Stimulated activated memory B cell treated with anti-CD40 and anti-IgM and Interleukin-4, amounts not matched to agents 10 μg/mL and 1 μg/mL and 100 μg/mL, for 72 hours (primary cell): ENCODE data around the gene POP5.

ENCODE experiments used
- ATAC-seq: fragments of 150-1000 bp; cut with Tn5 transposase; 2 replicates; pipeline ENCODE4 v1.10.0; 2021
- H3K27ac Mint-ChIP-seq: one replicate; pipeline ENCODE4 v1.8.0; 2022; ENCODE audit warnings: mild to moderate bottlenecking, mixed read lengths
- H3K27me3 Mint-ChIP-seq: one replicate; pipeline ENCODE4 v1.8.0; 2022; ENCODE audit warnings: mixed read lengths
- H3K36me3 Mint-ChIP-seq: one replicate; pipeline ENCODE4 v1.8.0; 2022; ENCODE audit warnings: mixed read lengths
- H3K4me1 Mint-ChIP-seq: one replicate; pipeline ENCODE4 v1.8.0; 2022; ENCODE audit warnings: mixed read lengths
- H3K4me3 Mint-ChIP-seq: one replicate; pipeline ENCODE4 v1.8.0; 2022; ENCODE audit warnings: mild to moderate bottlenecking, moderate library complexity, mixed read lengths
- H3K9me3 Mint-ChIP-seq: one replicate; pipeline ENCODE4 v1.8.0; 2022; ENCODE audit warnings: mixed read lengths

Gene POP5

GRCh38 chr12:120574106-120574505, 7.1 kb downstream of the POP5 start:
- no peak overlapping the region for H3K27ac Mint-ChIP-seq
- H3K9me3 Mint-ChIP-seq: no peaks in the 10 kb centered on the region
- no peak overlapping the region for H3K4me3 Mint-ChIP-seq
- H3K27me3 Mint-ChIP-seq: no peaks in the 10 kb centered on the region
- H3K36me3 Mint-ChIP-seq: peaks cover 52% of the 10 kb centered on the region
- no peak for ATAC-seq
- peaks cover under 1% of the 10 kb centered on the region for H3K4me1 Mint-ChIP-seq

- Mint-ChIP-seq H3K27me3 (no peaks in the 10 kb centered on the region), H3K9me3 (no peaks in the 10 kb centered on the region), H3K27ac (no peak overlapping the region), H3K4me3 (no peak overlapping the region), H3K4me1 (no peaks in the 10 kb centered on the region), H3K36me3 (peaks cover 57% of the 10 kb centered on the region)
- no peak for ATAC-seq
These were observed 7.6 kb downstream of the POP5 start for GRCh38 chr12:120573560-120573959.

DNA sequence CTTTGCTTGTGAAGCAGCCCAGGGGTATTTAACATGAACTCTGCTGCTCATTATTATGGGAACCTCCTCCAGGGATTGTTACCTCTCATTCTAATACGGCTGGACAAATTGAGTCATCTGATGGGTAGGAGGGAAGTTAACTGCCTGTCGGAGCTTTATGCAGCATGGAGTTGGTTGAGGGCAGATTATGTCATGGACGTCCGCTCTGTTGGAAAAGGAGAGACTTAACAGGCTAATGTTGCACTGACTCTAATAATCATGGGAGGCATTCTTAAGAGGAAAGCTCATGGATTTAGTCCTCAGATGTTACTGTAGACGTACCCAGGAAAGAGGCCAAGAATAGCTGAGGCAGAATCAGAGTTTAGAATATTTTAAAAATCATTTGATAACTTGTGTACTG, 9.9 kb downstream of the POP5 start:
- peaks cover 64% of the 10 kb centered on the region for H3K36me3 Mint-ChIP-seq
- no peak overlapping the region for H3K27ac Mint-ChIP-seq
- H3K27me3 Mint-ChIP-seq: no peaks in the 10 kb centered on the region
- H3K9me3 Mint-ChIP-seq: no peaks in the 10 kb centered on the region
- no peak for ATAC-seq
- no peaks in the 10 kb centered on the region for H3K4me1 Mint-ChIP-seq
- no peak overlapping the region for H3K4me3 Mint-ChIP-seq

GRCh38 chr12:120563495-120563894, 17.7 kb downstream of the POP5 start:
- H3K27me3 Mint-ChIP-seq: no peaks in the 10 kb centered on the region
- no peak overlapping the region for H3K4me3 Mint-ChIP-seq
- H3K27ac Mint-ChIP-seq: no peak overlapping the region
- no peaks in the 10 kb centered on the region for H3K9me3 Mint-ChIP-seq
- H3K36me3 Mint-ChIP-seq: peaks cover 65% of the 10 kb centered on the region
- no peaks in the 10 kb centered on the region for H3K4me1 Mint-ChIP-seq
- ATAC-seq: no peak

DNA sequence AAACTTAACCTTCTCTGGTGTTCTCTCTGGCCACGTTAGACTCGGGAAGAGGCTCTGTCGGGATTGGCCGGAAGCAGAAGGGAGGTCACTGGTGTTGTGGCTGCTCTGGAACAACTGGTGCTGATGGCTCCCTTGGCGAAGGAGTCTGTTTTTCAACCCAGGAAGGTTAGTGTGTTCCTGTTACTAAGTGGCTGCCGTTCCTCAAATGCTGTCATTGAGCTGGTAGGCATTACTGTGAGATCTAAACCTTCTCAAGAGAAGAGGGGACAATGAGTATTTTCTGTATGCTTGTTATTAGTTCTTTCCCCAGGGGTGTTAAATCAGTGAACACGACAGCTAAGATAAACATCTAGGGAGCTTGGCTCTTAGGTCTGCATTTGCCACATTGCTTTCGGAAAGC, 18.3 kb downstream of the POP5 start:
- peaks cover 66% of the 10 kb centered on the region for H3K36me3 Mint-ChIP-seq
- no peak for ATAC-seq

GRCh38 chr12:120557589-120557988, 23.6 kb downstream of the POP5 start:
- Mint-ChIP-seq H3K9me3 (no peaks in the 10 kb centered on the region), H3K27me3 (no peaks in the 10 kb centered on the region), H3K4me3 (no peak overlapping the region), H3K27ac (no peak overlapping the region), H3K36me3 (peaks cover 52% of the 10 kb centered on the region), H3K4me1 (no peaks in the 10 kb centered on the region)
- no peak for ATAC-seq

More for the DNA sequence above, 18.3 kb downstream of the POP5 start:
- Mint-ChIP-seq H3K27ac (no peak overlapping the region), H3K27me3 (no peaks in the 10 kb centered on the region), H3K4me1 (no peaks in the 10 kb centered on the region), H3K4me3 (no peak overlapping the region), H3K9me3 (no peaks in the 10 kb centered on the region)

GRCh38 chr12:120554678-120555077, 26.5 kb downstream of the POP5 start:
- Mint-ChIP-seq H3K27me3 (no peaks in the 10 kb centered on the region), H3K9me3 (no peaks in the 10 kb centered on the region), H3K4me3 (no peak overlapping the region), H3K4me1 (no peaks in the 10 kb centered on the region), H3K36me3 (peaks cover 32% of the 10 kb centered on the region), H3K27ac (no peak overlapping the region)
- no peak for ATAC-seq

DNA sequence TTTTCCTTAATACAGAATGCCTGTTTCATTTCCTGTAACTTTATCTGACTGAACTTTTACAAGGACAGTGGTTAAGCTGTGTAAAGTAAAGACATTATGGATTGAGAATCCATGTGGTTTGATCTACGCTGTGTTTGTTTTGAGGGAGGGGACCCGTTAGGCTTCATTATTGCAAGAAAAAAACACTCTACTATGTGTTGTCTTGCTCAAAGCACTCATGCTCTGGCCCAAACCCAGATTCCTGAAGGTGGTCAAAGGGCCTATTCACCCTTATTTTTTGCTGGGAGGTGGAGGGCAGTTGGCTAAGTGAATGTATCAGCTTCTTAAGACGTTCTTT, 35.2 kb downstream of the POP5 start:
- no peaks in the 10 kb centered on the region for H3K27me3 Mint-ChIP-seq
- no peak overlapping the region for H3K27ac Mint-ChIP-seq
- no peaks in the 10 kb centered on the region for H3K36me3 Mint-ChIP-seq
- H3K4me1 Mint-ChIP-seq: peaks cover 18% of the 10 kb centered on the region
- no peak overlapping the region for H3K4me3 Mint-ChIP-seq
- no peak for ATAC-seq
- no peaks in the 10 kb centered on the region for H3K9me3 Mint-ChIP-seq

GRCh38 chr12:120544691-120545090, 36.5 kb downstream of the POP5 start:
- H3K27me3 Mint-ChIP-seq: no peaks in the 10 kb centered on the region
- no peak overlapping the region for H3K27ac Mint-ChIP-seq
- H3K4me3 Mint-ChIP-seq: no peak overlapping the region
- H3K4me1 Mint-ChIP-seq: peaks cover 28% of the 10 kb centered on the region
- H3K9me3 Mint-ChIP-seq: no peaks in the 10 kb centered on the region
- no peaks in the 10 kb centered on the region for H3K36me3 Mint-ChIP-seq
- no peak for ATAC-seq

- Mint-ChIP-seq H3K4me3 (no peak overlapping the region), H3K27ac (no peak overlapping the region), H3K4me1 (peaks cover 50% of the 10 kb centered on the region), H3K36me3 (peaks cover 2% of the 10 kb centered on the region), H3K9me3 (no peaks in the 10 kb centered on the region), H3K27me3 (no peaks in the 10 kb centered on the region)
- no peak for ATAC-seq
These were observed 39.0 kb downstream of the POP5 start for GRCh38 chr12:120542166-120542565.

- Mint-ChIP-seq H3K27me3 (no peaks in the 10 kb centered on the region), H3K27ac (no peak overlapping the region), H3K36me3 (peaks cover 7% of the 10 kb centered on the region), H3K4me3 (no peak overlapping the region), H3K4me1 (peaks cover 67% of the 10 kb centered on the region), H3K9me3 (no peaks in the 10 kb centered on the region)
- no peak for ATAC-seq
These were observed 40.8 kb downstream of the POP5 start for GRCh38 chr12:120540445-120540844.

DNA sequence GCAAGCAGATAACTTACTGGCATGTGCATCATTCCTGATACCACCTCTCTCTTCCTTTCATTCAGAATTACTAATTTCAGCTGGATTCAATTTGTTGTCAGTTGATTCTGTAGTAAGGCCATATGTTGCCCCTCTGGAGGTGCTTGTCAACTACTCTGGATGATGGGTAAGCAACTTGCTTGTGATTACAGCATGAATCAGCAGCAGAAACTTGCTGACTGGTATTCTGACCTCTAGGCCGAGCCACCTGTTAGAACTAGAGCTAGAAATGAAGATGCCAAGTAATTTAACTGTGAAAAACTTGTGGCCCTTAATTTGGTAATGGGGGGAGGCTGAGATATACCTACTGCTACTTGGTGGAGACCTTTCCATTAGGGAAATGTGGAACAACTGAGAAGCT, 41.9 kb downstream of the POP5 start:
- Mint-ChIP-seq H3K27me3 (no peaks in the 10 kb centered on the region), H3K36me3 (peaks cover 7% of the 10 kb centered on the region), H3K4me3 (no peak overlapping the region), H3K9me3 (no peaks in the 10 kb centered on the region), H3K4me1 (peaks cover 67% of the 10 kb centered on the region), H3K27ac (peak overlapping the region; percentile 77)
- no peak for ATAC-seq

GRCh38 chr12:120538281-120539156, 42.7 kb downstream of the POP5 start:
- ATAC-seq: no peak
- Mint-ChIP-seq H3K4me3 (peak overlapping the region; percentile 99), H3K4me1 (peaks cover 60% of the 10 kb centered on the region), H3K36me3 (peaks cover 7% of the 10 kb centered on the region), H3K27me3 (no peaks in the 10 kb centered on the region), H3K9me3 (no peaks in the 10 kb centered on the region), H3K27ac (peak overlapping the region; percentile 77)

- no peak for ATAC-seq
- Mint-ChIP-seq H3K27ac (peak overlapping the region; percentile 77), H3K9me3 (no peaks in the 10 kb centered on the region), H3K4me3 (peak overlapping the region; percentile 99), H3K27me3 (no peaks in the 10 kb centered on the region), H3K4me1 (peaks cover 60% of the 10 kb centered on the region), H3K36me3 (peaks cover 7% of the 10 kb centered on the region)
These were observed 43.4 kb downstream of the POP5 start for GRCh38 chr12:120537856-120538220.

DNA sequence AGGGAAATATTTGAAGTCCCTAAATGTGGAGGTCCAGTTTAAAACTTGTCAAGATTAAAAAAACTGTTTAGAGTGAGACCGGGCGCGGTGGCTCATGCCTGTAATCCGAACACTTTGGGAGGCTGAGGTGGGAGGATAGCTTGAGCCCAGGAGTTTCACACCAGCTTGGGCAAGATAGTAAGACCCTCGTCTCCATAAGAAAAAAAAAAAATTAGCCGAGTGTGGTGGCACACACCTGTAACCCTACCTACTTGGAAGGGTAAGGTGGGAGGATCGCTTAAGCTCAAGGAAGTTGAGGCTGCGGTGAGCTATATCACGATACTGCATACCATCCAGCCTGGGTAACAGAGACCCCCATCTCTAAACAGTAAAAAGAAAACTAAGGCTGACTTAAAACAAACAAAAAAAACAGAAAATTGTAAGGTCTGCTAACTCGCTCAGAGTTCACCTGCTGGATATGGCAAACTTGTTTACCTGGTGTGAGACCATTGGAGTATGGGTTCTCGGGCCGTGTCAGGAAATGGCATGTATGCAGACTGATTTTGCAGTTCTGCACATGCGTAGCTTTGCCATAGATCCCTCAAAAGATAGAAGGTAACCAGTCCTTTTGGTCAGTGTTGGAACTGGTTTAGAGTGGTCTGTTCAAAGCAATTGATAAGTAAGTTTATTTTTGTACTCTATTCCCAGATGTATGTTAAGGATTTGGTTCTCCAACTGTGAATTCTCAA, 45.0 kb downstream of the POP5 start:
- peak overlapping the region; percentile 63 for H3K27ac Mint-ChIP-seq
- peaks cover 7% of the 10 kb centered on the region for H3K36me3 Mint-ChIP-seq
- H3K9me3 Mint-ChIP-seq: no peaks in the 10 kb centered on the region
- no peaks in the 10 kb centered on the region for H3K27me3 Mint-ChIP-seq
- peaks cover 55% of the 10 kb centered on the region for H3K4me1 Mint-ChIP-seq
- H3K4me3 Mint-ChIP-seq: peak overlapping the region; percentile 99
- ATAC-seq: no peak
